Heart left ventricle (tissue), 16 donors: ENCODE data around the gene TMEM232. TPM values are rescaled to one million over a fixed set of nuclear protein-coding genes. Genes with fewer than 3 reads are reported as not detected.

Source experiments
- ATAC-seq, 4 donors: fragments of 200-7000 bp; cut with Tn5 transposase; one replicate each; pipeline ENCODE4 v1.9.1; 2020 to 2022; ENCODE audit warnings: moderate library complexity in 4 of 4, mild to moderate bottlenecking in 3 of 4, moderate number of reproducible peaks in 1 of 4
- DNase-seq, 5 donors: peaks; one replicate each; pipeline ENCODE4 v3.0.0-alpha.2; 2020
- H3K27ac ChIP-seq, 12 donors: fragments of 200-600 bp; sonication (generic) in 4 of 12; one replicate each; pipeline versions ENCODE4 v1.5.0 to v1.8.0; 2016 to 2022; ENCODE audit warnings: mild to moderate bottlenecking in 2 of 12
- H3K27me3 ChIP-seq, 9 donors: fragments of 200-600 bp; sonication (generic) in 2 of 9; one replicate each; pipeline versions ENCODE4 v1.5.1 to v1.8.0; 2016 to 2022; ENCODE audit warnings: mild to moderate bottlenecking in 3 of 9
- H3K36me3 ChIP-seq, 9 donors: fragments of 200-600 bp; sonication (generic) in 2 of 9; one replicate each; pipeline versions ENCODE4 v1.5.0 to v1.8.0; 2018 to 2022; ENCODE audit warnings: mild to moderate bottlenecking in 2 of 9
- H3K4me1 ChIP-seq, 12 donors: fragments of 200-600 bp; sonication (generic) in 4 of 12; one replicate each; pipeline versions ENCODE4 v1.5.0 to v1.8.0; 2016 to 2022; ENCODE audit warnings: mild to moderate bottlenecking in 3 of 12
- H3K4me3 ChIP-seq, 12 donors: fragments of 200-600 bp; sonication (generic) in 4 of 12; one replicate each; pipeline versions ENCODE4 v1.5.0 to v1.8.0; 2017 to 2022; ENCODE audit warnings: mild to moderate bottlenecking in 9 of 12, moderate library complexity in 4 of 12
- H3K9me3 ChIP-seq, 12 donors: fragments of 200-600 bp; sonication (generic) in 4 of 12; one replicate each; pipeline versions ENCODE4 v1.5.0 to v1.8.0; 2016 to 2022; ENCODE audit warnings: mild to moderate bottlenecking in 1 of 12
- CTCF ChIP-seq, 12 donors: fragments of 200-600 bp; sonication (generic) in 4 of 12; IDR thresholded peaks; one replicate each; pipeline versions ENCODE4 v1.5.0 to v1.8.0; 2018 to 2022; ENCODE audit warnings: antibody characterized with exemption in 12 of 12, mild to moderate bottlenecking in 5 of 12
- POLR2A ChIP-seq, 2 donors: fragments of 450-650 bp; IDR thresholded peaks; one replicate each; pipeline ENCODE4 v1.6.1; 2017; ENCODE audit warnings: antibody characterized with exemption in 2 of 2, mild to moderate bottlenecking in 2 of 2, moderate library complexity in 2 of 2
- WGBS, 4 donors: extraction: QIAGEN DNeasy Blood & Tissue Kit in 2 of 4; methylation state at CpG; one replicate each; pipeline versions ENCODE4 v1.1.5 to v1.1.7; 2013 to 2018; 5-methylcytosine and 5-hydroxymethylcytosine counted together
- intact Hi-C, 10 donors: fragments of 100-400 bp; cut with DNase I; formaldehyde crosslinking; loops; one replicate each; pipeline versions ENCODE4 v1.11.1 to v1.14.2; 2022
- polyA plus RNA-seq, 2 donors: library from polyadenylated mRNA; stranded (reverse); fragments of 200-250 nt; gene quantifications; one replicate each; pipeline ENCODE4 v1.2.3, GENCODE V29; 2013
- total RNA-seq, 9 donors: library from RNA; depleted of rRNA in 2 of 9; stranded (reverse); fragments of >200 nt in 2 of 9; fragmentation: NEBNext Ultra II Directional in 3 of 9; extraction: Animal tissue kit (Norgen Biotek cat#: 25700) in 3 of 9; gene quantifications; one replicate each; pipeline versions ENCODE4 v1.1.0 to v1.2.4, GENCODE V29; 2016 to 2023
- donor health status: ischemic (EF 13 %, LVEDD 7.1; RV severe dilation, severe dysfunction).
- donor health status: healthy with polysubstance abuse.
- donor health status: DM: no; HTN: yes; CAD: no.
- donor health status: DM: no; HTN: no; CAD: no.
- donor health status: ischemic (EF 25% LVEDD 6.9; RV normal size, moderate dysfunction).
- donor health status: ischemic (EF 25% LVEDD 5.7; RV mildly dilated, moderate dysfunction).
- donor health status: healthy.
- donor health status: DM: yes; HTN: yes; CAD: no.
- donor health status: ischemic (EF 35%, LVEDD 5.7; RV mildly dilated, moderate dysfunction).
- donor health status: nonischemic (EF 11% LVEDD 7.7; RV severe dilation, severe dysfunction).
- donor health status: DM: yes; HTN: yes; CAD: no.
- donor health status: PGD.
- donor health status: ischemic (EF 29% LVEDD 5.4; RV normal size, mild dysfunction).
- donor health status: nonischemic (EF 23%, LVEDD 6.1; RV moderate dilation, normal function).

TMEM232 gene
- total and polyA plus RNA-seq, 11 donors: 0.30 to 5.6 (median 2.5) TPM; not detected in 1

- Histone ChIP-seq H3K4me3 (peak overlapping the region; percentile 11 to 61 (median 48)), H3K27me3 (no peaks in the 10 kb centered on the region), H3K9me3 (no peaks in the 10 kb centered on the region), H3K4me1 (no peaks in the 10 kb centered on the region), H3K36me3 (no peaks in the 10 kb centered on the region), H3K27ac (peak overlapping the region in 3 of 12 donors; percentile 2 to 52 (median 12))
- 38 to 65% (median 48%) methylated on average over 5 of the region's 5 CpGs for WGBS, 4 donors
- TF ChIP-seq POLR2A (IDR thresholded peaks at IDR 0.05): no peak
- TF ChIP-seq CTCF (IDR thresholded peaks at IDR 0.05): peak in 1 of 12 donors; percentile 7
- intact Hi-C loops: no loop called here
- peak in 3 of 4 donors; percentile 29 to 60 (median 47) for ATAC-seq
- no peak for DNase-seq
These were observed 499 bp upstream of the TMEM232 start for GRCh38 chr5:110727025-110727314.

- Histone ChIP-seq H3K27ac (no peak overlapping the region), H3K4me1 (peaks cover 0 to 10% (median 0%) of the 10 kb centered on the region in 12 donors), H3K9me3 (no peaks in the 10 kb centered on the region), H3K4me3 (no peak overlapping the region), H3K36me3 (no peaks in the 10 kb centered on the region), H3K27me3 (no peaks in the 10 kb centered on the region)
- ATAC-seq: no peak
- intact Hi-C loops: no loop called here
- DNase-seq: no peak
- 63 to 65% (median 64%) methylated on average over 2 of the region's 2 CpGs for WGBS, 4 donors
- TF ChIP-seq CTCF (IDR thresholded peaks at IDR 0.05) (no peak), POLR2A (IDR thresholded peaks at IDR 0.05) (no peak)
These were observed 8.2 kb downstream of the TMEM232 start for GRCh38 chr5:110718311-110718710.

GRCh38 chr5:110716247-110717245, 9.9 kb downstream of the TMEM232 start:
- H3K9me3 ChIP-seq: no peaks in the 10 kb centered on the region
- no peak overlapping the region for H3K27ac ChIP-seq
- DNase-seq: no peak
- no peak overlapping the region for H3K4me3 ChIP-seq
- intact Hi-C loops: no loop called here
- no peaks in the 10 kb centered on the region for H3K27me3 ChIP-seq
- peaks cover 0 to 10% (median 0%) of the 10 kb centered on the region in 12 donors for H3K4me1 ChIP-seq
- H3K36me3 ChIP-seq: no peaks in the 10 kb centered on the region
- TF ChIP-seq CTCF (IDR thresholded peaks at IDR 0.05) (peak in 1 of 12 donors; percentile 17), POLR2A (IDR thresholded peaks at IDR 0.05) (no peak)
- no peak for ATAC-seq
- 87 to 91% (median 89%) methylated on average over 5 of the region's 5 CpGs for WGBS, 4 donors

GRCh38 chr5:110707260-110707844, 19.1 kb downstream of the TMEM232 start:
- Histone ChIP-seq H3K36me3 (no peaks in the 10 kb centered on the region), H3K9me3 (peaks cover 0 to 3% (median 0%) of the 10 kb centered on the region in 12 donors), H3K4me1 (peaks cover 0 to 11% (median 0%) of the 10 kb centered on the region in 12 donors), H3K27ac (no peak overlapping the region), H3K4me3 (no peak overlapping the region), H3K27me3 (no peaks in the 10 kb centered on the region)
- no peak for ATAC-seq
- DNase-seq: no peak
- intact Hi-C loops: no loop called here
- TF ChIP-seq CTCF (IDR thresholded peaks at IDR 0.05) (no peak), POLR2A (IDR thresholded peaks at IDR 0.05) (no peak)
- 64 to 73% (median 71%) methylated on average over 3 of the region's 3 CpGs for WGBS, 4 donors
